HG03066 (cell line): ENCODE results near the gene CYB5R2.
"Not testable (repeated sequence)": the region's sequence is repeated elsewhere in the genome, so short reads cannot be mapped to it uniquely, and the experiment has no call there.

Experiments
- ATAC-seq: cut with Tn5 transposase; IDR thresholded peaks from one replicate; pipeline ENCODE4 v1.9.1; 2021; ENCODE audit warnings: low read depth; ENCODE audit not compliant: unreplicated experiment

The CYB5R2 gene

DNA sequence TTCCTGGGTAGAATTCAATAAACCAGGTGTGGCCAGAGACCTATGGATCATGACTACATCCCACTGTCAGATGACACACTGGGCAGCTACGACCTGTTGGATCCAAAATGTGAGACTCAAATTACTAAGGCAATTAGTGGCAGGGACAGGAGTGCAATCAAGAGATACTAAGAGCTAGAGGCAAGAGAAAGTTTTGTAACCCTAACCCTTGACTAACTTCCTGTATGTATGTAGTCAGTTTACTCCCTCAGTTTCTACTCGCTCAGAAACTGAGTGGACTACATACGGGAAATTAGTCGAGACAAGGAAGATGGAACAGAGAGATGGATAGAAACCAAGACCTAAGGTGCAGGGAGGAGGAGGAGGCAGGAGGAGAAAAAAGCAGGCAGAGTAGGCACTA lies 2.7 kb downstream of the CYB5R2 start:
- ATAC-seq: no peak

DNA sequence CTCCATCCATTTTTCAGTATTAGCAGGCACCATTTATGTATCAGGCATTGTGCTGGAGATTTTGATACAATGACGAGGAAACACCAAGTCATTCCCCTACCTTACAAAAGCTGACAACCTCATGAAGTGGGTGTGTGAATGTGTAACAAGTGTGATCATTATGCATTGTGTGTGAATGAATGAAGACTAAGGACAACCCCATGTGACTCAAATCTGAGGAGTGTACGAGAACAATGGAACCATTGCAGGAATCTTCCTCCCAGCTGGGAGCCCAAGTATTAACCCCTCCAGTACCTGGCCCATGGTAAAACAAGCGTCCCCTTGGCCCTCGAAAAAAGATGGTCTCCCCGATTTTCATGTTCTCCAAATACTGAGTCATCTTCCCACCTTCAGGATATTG lies 4.4 kb downstream of the CYB5R2 start:
- ATAC-seq: no peak

DNA sequence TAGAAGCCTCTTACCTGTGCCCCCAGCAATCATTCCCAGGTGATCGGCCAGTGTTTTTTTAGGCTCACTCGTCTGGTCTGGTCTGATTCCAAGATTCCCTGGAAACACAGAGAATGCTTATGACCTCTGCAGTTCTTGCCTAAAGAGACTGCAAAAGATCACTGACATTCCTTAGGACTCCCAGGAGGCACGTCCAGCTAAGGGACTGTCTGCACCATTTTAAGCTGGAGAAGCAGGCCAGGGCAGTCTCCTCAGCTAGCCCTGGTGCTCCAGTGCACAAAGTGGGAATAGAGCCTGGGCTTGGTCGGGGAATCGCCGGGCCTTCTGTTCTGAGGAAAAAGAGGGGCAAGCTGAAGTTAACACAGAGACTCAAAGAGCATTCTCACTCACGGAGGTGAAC lies 4.8 kb downstream of the CYB5R2 start:
- ATAC-seq: no peak

DNA sequence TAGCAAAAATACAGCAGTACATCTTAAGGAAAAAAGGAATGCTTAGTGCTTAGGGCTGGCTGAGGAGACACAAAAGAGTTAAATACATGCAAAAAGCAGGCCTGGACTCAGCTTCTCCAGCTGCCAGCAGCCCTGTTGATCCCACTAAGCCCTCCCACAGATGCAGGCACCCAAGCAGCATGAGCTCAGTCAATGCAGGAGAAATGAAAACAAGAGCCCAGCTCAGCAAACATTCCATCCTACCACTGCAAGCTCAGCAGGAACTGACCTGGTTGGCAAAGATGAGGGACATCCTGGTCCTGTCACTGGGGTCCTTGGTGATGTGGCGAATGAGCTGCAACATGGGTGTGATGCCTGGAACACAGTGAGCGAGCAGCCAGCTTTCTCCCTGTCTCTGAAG lies 5.8 kb downstream of the CYB5R2 start:
- ATAC-seq: no peak

DNA sequence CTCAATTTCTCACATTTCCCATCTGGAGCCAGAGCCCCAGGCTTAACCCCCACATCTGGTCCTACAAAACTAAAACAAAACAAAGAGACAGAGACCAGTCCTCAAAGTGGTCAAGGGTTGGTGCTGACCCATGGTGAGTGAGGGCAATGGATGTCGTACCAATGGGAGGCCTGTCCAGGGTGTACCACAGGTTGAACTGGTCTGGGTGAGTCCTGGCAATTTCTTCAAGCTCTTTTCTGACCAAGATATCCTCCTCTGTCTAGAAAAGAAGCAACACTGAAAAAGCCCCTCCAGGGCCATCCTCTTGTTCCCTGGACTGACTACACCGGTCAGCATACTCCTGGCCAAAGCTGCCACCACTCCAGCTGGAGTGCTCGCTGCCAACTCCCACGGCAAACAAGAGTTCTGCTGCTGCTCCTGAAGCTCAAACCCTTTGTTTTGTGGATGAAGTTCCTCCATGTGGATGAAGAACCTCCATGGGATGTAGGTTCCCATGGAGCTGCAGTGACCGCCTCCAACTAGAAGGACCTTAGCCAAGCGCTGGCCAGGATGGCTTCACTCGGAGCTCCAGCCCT lies 6.9 kb downstream of the CYB5R2 start:
- ATAC-seq: no peak

DNA sequence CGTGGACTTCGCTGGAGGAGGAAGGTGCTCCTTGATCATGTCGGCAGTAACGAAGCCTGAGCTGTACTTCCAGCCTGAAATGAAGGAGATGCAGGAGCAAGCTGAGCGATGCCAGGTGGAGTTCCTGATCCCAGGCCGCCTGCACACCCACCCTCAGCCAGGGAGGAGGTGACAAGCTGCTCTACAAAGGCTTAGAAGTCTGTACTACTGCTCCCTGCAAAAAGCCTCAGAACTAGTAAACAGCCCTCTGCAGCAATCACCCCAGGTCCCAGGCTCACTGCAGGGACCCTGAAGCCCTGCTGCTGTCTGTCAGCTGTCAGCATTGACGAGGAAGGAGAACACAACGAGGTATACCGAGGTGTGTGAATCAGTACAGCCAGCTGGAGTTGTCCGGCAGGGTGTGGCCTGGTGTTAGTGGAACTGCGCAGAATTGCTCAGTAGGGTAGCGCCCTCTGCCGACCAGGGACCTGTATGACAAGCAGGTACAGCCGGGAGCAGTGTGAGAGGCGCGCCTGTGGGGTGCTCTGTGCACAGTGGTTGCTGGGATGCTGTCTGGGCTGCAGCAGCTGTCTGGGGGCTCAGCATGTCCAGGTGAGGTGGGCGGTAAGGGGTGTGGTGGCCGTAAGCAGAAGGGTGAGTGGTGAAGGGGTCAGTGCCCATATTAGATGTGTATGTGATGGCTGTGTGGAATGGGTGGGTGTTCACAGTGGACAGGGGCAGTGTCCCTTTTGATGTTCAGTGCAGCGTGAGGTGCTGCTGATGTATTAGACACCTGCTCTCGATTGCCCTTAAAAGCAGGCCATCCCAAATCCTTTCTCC lies 7.6 kb downstream of the CYB5R2 start:
- peak; percentile 99 for ATAC-seq

DNA sequence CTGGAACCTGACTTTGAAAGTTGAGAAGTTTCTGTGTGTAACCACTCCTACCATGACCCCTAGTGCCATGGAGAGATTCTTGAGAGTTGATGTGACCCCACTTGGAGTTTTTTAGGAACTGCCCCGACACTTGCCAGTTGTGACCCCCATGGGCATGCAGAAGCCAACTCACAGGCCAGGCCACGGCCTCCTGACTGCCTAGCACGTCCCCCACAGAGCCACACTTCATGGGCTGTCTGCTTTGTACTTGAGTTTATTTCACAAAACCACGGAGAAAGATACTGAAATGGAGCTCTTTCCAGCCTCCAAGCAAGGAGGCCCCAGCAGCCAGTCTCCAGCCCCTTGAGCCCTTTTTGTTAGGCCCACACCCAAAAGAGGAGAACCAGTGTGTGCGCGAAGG lies 8.4 kb downstream of the CYB5R2 start:
- no peak for ATAC-seq

DNA sequence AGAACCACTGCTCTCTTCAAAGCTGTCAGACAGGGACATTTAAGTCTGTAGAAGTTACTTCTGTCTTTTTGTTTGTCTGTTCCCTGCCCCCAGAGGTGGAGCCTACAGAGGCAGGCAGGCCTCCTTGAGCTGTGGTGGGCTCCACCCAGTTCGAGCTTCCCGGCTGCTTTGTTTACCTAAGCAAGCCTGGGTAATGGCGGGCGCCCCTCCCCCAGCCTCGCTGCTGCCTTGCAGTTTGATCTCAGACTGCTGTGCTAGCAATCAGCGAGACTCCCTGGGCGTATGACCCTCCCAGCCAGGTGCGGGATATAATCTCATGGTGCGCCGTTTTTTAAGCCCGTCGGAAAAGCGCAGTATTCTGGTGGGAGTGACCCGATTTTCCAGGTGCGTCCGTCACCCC lies 9.8 kb downstream of the CYB5R2 start:
- not testable (repeated sequence) for ATAC-seq

DNA sequence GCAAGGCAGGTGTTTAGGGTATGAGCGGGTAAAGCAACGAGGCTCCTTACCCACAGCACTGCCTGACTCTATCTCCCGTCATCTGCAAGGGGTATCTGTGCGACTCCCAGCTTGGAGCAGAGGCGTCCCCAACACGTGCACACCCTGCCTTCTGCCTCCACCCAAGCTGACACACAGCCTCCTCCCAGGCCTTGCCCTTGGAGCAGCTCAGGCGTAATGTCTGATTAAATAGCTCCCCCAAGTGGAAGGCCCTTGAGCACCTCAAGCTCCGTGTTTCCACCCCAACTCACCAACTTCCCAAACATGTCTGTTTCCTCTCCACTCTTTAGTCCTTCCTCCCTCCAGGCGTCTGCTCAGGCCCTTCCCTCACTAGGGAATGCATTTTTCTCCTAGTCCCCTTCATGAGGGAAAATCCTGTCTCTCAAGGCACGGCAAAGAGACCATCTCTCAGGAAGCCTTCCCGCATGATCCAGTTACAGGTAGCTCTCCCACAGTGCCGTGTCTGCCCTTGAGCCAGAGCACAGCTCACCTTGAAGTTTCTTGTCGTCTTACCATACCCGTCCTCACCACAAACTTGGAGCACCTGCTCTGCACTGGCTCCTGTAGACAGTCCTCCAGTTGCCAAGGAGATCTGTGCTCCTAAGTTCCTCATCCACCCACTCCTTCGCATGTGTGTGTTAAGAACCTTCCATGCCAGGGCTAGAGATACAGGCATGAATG lies 15.8 kb downstream of the CYB5R2 start:
- no peak for ATAC-seq

DNA sequence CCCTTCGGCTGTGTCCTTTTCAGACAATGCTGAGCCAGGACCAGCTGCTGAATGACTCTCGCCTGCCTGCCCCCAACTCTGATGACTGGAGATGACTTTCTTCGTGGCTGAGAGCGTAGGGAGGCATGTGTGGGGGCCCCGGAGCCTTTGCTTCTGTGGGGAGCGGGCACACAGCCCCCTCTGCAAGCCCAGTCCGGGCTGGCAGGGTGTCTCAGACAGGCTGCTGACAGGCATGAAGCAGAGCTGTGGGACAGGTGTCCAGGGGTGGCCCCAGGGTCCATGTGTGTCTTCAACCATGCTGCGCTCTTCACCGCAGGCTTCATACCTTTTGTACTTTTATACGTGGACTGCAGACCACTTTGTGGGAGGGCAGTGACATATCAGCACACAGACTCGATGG lies 16.6 kb downstream of the CYB5R2 start:
- no peak for ATAC-seq

DNA sequence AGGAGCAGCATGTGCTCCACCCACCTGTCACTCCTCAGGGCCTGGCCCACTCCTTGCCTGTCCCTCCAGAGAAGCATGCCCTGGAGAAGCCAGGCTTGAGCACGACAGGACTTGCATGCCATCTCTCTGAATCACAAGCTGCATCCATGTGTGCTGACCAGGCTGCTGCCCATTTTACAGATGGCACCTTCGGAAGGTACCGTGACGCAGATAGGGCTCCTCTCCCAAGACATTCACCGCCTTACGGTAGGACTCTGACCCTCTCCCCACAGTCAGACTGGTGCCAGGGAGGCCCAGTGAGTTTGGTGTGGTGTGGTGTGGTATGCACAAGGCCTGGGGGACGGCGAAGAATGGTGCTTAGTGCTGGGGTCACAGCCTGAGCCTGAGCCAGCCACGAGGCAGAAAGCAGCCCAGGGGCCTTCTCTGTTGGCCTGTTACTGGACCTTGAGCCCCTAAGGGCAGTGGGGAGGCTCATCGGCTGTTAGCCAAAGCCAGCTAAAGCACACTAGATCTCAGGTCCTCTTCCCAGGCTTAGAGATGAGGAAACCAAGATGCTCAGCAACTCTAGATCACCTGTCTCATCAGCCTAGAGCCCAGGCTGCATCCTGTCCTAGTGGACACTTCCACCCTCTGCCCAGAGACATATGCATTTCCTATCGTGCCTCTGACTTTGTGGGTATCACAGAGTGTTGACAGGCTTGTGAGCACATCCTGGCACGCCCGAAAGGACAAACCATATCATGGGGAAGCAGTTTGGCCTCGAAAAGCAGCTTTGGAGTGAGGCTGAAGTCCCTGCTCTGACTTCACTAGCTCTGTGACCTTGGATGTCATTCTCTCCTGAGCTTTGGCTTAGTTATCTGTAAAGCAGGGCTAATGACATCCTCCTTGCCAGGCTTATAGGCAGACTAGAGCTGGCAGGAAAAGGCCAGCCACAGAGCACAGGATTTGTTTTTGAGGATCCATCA lies 17.8 kb downstream of the CYB5R2 start:
- no peak for ATAC-seq

DNA sequence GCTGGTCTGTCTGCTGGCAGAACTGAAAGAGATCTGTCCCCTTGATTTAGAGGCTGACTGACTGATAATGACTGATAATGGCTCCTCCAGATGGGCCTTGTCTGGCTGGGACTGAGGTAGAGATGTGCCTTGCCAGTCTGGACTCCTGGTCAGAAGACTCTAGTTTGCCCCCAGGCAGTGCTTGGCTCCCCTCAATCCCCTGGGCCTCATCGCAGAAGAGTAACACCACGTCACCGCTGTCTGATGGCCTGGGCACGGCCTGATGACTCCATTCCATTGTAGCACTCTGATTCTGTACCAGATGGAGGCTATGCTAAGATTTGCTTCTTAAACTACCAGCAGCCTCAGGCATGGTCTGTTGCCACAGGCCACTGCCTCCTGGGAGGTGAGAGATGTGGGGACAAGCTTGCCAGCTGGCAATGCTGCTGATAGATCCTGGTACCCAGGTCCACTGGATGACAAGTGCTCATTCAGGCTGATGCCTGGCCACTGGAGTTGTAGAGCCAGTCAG lies 19.1 kb downstream of the CYB5R2 start:
- no peak for ATAC-seq

DNA sequence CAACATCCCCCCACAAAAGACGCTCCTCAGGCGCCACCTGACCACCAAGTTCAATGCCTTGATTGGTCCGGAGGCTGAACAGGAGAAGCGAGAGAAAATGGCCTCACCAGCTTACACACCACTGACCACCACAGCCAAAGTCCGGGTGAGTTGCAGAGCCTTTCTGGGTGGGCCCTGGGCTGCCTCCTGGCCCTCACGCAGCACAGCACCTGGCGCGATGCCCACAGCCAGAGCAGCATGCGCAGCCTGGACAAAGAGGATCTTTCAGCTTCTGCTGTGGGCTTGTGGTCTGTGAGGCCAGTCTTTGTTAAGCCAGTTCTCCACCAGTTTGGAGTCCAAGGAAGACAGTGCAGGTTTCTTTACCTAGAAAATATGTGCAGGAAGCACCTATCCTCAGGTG lies 21.6 kb downstream of the CYB5R2 start:
- no peak for ATAC-seq

DNA sequence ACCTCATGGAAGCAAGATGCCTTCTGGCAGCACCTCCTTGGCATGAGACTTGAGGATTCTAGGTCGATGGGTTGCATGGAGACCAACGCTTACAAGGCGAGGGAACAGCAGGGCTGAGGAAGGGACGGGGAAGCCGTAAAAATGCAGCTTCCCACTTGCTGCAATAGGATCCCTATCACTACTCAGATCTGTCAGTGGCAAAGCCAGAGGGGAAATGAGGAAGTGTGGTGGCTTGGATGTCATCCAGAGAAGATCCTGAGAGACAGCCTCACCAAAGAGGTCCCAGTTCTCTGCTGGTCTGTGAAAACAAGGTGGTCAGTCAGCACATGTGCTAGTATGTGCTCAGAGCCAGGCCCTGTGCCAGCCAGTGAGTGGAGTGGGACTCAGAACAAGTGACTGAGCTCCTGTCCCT lies 22.2 kb downstream of the CYB5R2 start:
- no peak for ATAC-seq

DNA sequence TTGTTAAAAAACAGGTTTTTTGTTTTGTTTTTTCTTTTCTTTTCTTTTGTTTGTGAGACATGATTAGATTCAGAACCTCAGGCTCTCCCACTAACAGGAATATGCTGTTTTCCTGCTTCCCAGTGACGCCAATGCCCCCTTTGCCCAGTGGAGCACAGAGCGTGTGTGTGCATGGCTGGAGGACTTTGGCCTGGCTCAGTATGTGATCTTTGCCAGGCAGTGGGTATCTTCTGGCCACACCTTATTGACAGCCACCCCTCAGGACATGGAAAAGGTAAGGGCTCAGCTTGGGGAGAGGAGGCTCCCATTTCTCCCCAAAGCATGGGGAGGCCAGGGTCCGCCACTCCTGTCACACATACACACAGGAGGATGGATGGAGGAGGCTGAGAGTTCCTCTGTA lies 25.0 kb downstream of the CYB5R2 start:
- ATAC-seq: no peak

DNA sequence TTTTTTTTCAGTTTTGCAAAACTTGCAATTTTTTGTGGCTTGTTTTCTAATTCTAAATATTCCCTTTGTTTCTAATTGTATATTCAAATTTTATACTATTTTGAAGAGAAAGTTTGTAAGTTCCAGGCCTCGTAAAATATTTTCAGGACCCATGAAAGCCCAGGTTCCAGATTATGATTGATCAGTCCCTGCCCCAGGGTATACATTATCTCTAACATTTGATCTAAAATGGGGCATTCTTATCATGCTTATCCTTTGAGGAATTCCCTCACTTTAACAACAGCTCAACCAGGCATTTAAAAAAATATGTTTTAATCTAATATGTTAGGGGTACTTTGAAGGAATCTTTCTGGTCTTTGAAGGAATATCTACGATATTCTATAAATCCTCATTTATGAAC lies 26.4 kb downstream of the CYB5R2 start:
- ATAC-seq: no peak

DNA sequence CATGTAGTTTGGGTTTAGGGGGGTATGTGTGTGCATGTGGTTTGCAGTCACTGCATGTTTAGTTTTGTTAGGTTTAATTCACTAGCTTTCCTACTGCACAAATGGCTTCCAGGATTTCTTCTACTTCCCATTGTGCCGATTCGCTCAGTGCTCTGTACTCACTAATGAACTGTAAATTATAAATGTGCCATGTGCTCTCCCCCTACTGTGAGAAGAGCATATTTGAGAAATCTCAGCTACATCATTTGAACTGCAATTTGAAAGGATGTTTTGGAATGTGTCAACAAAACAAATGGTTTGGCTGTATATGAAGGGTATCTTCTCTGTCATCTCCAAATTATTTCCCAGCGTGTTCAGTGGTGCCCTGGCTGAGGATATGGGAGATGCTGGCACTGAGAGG lies 28.1 kb downstream of the CYB5R2 start:
- ATAC-seq: no peak

DNA sequence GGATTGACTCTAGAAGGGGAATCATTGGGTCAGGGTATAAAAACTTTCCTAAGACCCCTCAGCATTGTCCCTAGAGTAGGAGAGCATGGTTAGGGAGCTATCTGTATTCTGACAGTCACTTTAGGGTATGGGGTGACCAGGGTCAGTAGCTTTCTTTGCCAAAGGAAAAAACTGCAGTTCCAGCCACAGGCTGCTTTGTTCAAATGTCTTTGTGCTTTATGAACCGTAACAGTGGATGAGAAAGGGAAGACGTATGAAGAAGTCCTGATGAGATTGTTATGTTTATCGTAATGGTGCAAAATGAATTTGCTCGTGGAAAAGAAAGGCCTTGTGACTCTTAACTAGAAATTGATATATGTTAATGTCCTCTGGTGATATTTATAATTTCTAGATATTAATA lies 30.0 kb downstream of the CYB5R2 start:
- ATAC-seq: no peak

DNA sequence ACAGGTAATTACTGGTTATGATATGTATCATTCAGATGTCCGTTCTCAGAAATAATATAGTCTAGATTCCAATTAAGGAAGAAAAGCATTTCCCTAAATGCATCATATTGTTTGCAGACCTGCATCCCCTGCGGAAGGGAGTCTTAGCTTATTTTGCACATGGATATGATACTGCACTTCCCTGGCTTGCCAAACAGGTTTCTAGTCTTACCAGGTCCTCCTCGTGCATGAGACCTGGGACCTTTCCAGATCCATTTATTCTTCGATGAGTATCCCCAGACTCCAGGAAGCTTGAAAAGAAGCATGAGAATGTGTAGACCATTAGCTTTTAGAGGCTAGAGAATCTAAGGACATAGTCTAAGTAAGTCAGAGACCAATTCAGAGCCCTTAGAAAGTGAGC lies 30.6 kb downstream of the CYB5R2 start:
- no peak for ATAC-seq

DNA sequence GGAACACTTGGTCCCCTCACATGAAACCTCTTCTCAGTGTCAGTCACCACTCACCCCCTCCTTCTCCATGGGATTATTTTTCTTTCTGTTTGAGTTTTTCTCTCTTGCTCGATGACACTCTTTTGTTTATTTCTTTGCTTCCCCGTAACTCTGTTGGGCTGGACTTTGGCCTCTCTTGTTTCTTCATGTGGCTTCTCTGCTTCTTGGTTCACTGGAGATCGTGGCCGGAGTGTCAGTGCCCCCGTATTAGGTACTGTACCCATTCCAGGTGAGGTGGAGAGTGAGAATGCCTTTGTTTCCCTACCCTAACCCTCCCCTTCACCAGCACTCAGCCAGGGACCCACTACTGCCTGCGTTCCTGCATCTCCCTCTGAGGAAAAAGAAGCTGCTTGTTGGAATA lies 32.5 kb downstream of the CYB5R2 start:
- no peak for ATAC-seq

DNA sequence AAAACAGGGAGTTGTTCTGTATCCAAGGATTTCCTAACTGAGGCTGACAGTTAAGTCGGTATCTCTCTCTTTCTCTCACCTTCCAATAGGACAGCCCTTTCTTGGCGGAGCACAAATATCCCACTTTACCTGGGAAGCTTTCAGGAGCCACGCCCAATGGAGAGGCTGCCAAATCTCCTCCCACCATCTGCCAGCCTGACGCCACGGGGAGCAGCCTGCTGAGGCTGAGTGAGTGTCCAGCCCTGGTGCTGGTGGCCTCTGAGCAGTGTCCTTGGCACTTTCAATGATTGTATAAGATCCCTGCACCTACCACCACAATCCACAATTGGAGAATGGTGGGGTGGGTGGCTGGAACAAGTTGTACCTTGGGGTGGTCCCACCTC lies 33.7 kb downstream of the CYB5R2 start:
- no peak for ATAC-seq
